Activated CD4-positive, alpha-beta T cell treated with anti-CD3 and anti-CD28 coated beads for 36 hours (primary cell): Measurements from ENCODE around the gene NFS1. TPM values are rescaled to one million over a fixed set of nuclear protein-coding genes. Genes with fewer than 3 reads are reported as not detected.
A peak's percentile ranks its signal among the peaks of the same experiment; 100 is the strongest.

Source experiments
- ATAC-seq: fragments of 200-7000 bp; cut with Tn5 transposase; one replicate; pipeline ENCODE4 v1.10.0; 2021; ENCODE audit warnings: mild to moderate bottlenecking, moderate library complexity
- CTCF ChIA-PET: fragments of 350-600 bp; sonication (Branson Sonifier 250); formaldehyde crosslinking; loops from one replicate; lab custom pipeline; 2021; ENCODE audit warnings: antibody characterized with exemption; lab: Charles Lee
- POLR2A ChIA-PET: fragments of 350-600 bp; sonication (Branson Sonifier 250); formaldehyde crosslinking; loops from one replicate; lab custom pipeline; 2021; ENCODE audit warnings: antibody characterized with exemption, inconsistent platforms; lab: Charles Lee
- DNase-seq: peaks from one replicate; pipeline ENCODE4 v3.0.0-alpha.2; 2020
- H3K27ac Mint-ChIP-seq: one replicate; pipeline ENCODE4 v1.8.0; 2021; ENCODE audit warnings: mixed read lengths
- H3K27me3 Mint-ChIP-seq: one replicate; pipeline ENCODE4 v1.8.0; 2021; ENCODE audit warnings: mixed read lengths
- H3K36me3 Mint-ChIP-seq: one replicate; pipeline ENCODE4 v1.8.0; 2021; ENCODE audit warnings: low read depth, mixed read lengths
- H3K4me1 Mint-ChIP-seq: one replicate; pipeline ENCODE4 v1.8.0; 2021; ENCODE audit warnings: mixed read lengths
- H3K4me3 Mint-ChIP-seq: one replicate; pipeline ENCODE4 v1.8.0; 2021; ENCODE audit warnings: mild to moderate bottlenecking, moderate library complexity, mixed read lengths
- H3K9me3 Mint-ChIP-seq: one replicate; pipeline ENCODE4 v1.8.0; 2021; ENCODE audit warnings: low read depth, mixed read lengths
- intact Hi-C, 2 experiments: fragments of 100-400 bp; cut with DNase I in 1 of 2; cut with micrococcal nuclease in 1 of 2; formaldehyde crosslinking; loops; one replicate each; pipeline versions ENCODE4 v1.14.2 to v1.15.1; 2022 to 2024; cut with DNase I, micrococcal nuclease
- total RNA-seq, 2 experiments: library from RNA; stranded (reverse); gene quantifications; one replicate each; pipeline ENCODE4 v1.2.3, GENCODE V29; 2021

Gene NFS1
- total RNA-seq, 2 experiments from 2014 or later: 43.2 to 44.6 TPM

DNA sequence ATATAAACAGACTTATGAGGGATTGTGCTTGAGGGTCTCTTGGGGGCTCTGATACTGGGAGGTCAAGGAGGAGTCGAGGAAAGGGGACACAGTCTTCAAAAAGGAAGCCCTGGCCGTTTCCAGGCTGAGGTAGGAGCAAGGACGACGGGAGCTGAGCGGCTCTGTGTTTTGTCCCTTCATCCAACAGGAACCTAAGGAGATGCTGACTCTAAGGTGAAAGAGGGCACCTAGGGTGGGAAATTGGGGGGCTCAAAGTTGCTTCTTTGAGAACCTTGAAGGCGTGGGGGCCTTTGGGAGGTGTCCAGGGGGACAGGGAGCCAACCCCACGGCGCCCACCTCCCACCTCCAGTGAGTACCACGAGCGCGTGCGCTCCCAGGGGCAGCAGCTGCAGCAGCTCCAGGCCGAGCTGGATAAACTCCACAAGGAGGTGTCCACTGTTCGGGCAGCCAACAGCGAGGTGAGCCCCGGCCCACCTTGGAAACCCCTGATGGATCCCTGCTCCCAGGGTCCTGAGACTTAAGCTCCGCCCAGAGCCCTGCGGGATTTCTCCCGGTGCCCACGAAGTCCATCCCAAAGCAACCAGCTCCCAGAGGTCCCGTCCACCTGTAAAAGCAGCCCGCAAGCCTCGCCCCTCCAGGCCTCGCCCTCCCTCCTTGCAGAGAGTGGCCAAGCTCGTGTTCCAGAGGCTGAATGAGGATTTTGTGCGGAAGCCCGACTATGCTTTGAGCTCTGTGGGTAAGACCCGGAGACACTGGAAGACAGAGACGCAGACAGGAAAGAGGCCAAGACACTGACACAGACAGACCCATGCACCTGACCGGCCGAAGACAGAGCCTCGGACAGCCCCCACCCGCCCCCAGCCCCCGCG, 80.7 kb downstream of the NFS1 start:
- H3K9me3 Mint-ChIP-seq: no peaks in the 10 kb centered on the region
- H3K27ac Mint-ChIP-seq: peak overlapping the region; percentile 83
- CTCF ChIA-PET: interaction anchor here (0.6 to 6.7 kb wide), 19 partner anchors 11 to 1026 kb away, joined by 3 to 92 read pairs (median 4); partner anchors contain the start of genes CPNE1, ERGIC3, RBM12 and RBM39
- ATAC-seq (no peak), DNase-seq (peak; percentile 44)
- peaks cover 2% of the 10 kb centered on the region for H3K36me3 Mint-ChIP-seq
- H3K27me3 Mint-ChIP-seq: peaks cover 2% of the 10 kb centered on the region
- intact Hi-C loops: loop anchor here (1.0 to 5.0 kb wide), 8 partner anchors 42 to 434 kb away; partner anchors contain the start of genes CEP250 (in 1 of the 2), ERGIC3 (in 1 of the 2), NFS1 (in 1 of the 2) and ROMO1 (in 1 of the 2)
- POLR2A ChIA-PET: interaction anchor here (0.5 to 2.5 kb wide), 8 partner anchors 16 to 124 kb away, joined by 3 to 55 read pairs (median 8); partner anchors contain the start of genes CPNE1, RBM12 and RBM39
- peak overlapping the region; percentile 83 for H3K4me3 Mint-ChIP-seq
- H3K4me1 Mint-ChIP-seq: peaks cover 50% of the 10 kb centered on the region

Other genes with a start within 250 kb of the NFS1 start
- gene CEP250, start 243.8 kb downstream of the NFS1 start, total RNA-seq: 10 to 100 TPM; 50.4 to 60.2 TPM
- gene C20orf173, start 169.7 kb downstream of the NFS1 start, total RNA-seq: not detected
- 100 to 1,000 TPM; 109 to 127 TPM for gene ERGIC3, start 157.3 kb downstream of the NFS1 start, total RNA-seq
- 1 to 10 TPM; 6.4 to 6.9 TPM for gene SPAG4, start 83.5 kb downstream of the NFS1 start, total RNA-seq
- gene CPNE1, start 34.5 kb downstream of the NFS1 start, total RNA-seq: 100 to 1,000 TPM; 249 to 258 TPM
- 100 to 1,000 TPM; 122 to 148 TPM for gene RBM12, start 34.5 kb downstream of the NFS1 start, total RNA-seq
- gene ROMO1, start 53 bp upstream of the NFS1 start, total RNA-seq: 100 to 1,000 TPM in 1 of 2 experiments, 10 to 100 TPM in 1; 50.4 to 112 TPM
- 100 to 1,000 TPM; 303 to 356 TPM for gene RBM39, start 42.9 kb upstream of the NFS1 start, total RNA-seq
- 10 to 100 TPM; 54.3 to 61.6 TPM for gene PHF20, start 72.7 kb upstream of the NFS1 start, total RNA-seq